ENCODE results near the gene GRM7.

Gene GRM7

GRCh38 chr3:7241584-7242302 is 380.8 kb downstream of the GRM7 start:
- no peak for DNase-seq (ENCODE audit: low read depth, low spot score)

- DNase-seq (ENCODE audit: low read depth, low spot score), result no peak
Measured at GRCh38 chr3:7242303-7242635, 381.4 kb downstream of the GRM7 start.

GRCh38 chr3:7249493-7250076 is 388.7 kb downstream of the GRM7 start:
- DNase-seq (ENCODE audit: low read depth, low spot score), result no peak

- no peak for DNase-seq (ENCODE audit: low read depth, low spot score)
Measured at GRCh38 chr3:7254251-7254650, 393.3 kb downstream of the GRM7 start.

DNA sequence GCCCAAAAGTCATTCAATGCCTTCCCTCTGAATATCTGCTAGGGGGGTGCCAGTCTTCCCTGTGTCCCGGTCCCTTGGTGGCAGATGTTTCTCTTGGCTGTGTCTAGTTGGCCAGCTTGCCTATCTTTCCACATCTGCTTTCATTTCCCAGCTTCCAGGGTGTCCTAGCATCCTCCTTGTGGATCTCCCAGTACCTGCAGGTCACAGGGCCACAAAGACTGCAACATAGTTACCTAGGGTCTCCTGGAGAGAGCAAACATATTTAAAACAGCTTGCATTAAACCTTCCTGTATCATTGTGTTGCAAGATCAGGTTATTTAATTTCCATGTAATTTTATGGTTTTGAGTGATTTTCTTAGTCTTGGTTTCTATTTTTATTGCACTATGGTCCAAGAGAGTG is 400.1 kb downstream of the GRM7 start:
- DNase-seq (ENCODE audit: low read depth, low spot score), result no peak

DNA sequence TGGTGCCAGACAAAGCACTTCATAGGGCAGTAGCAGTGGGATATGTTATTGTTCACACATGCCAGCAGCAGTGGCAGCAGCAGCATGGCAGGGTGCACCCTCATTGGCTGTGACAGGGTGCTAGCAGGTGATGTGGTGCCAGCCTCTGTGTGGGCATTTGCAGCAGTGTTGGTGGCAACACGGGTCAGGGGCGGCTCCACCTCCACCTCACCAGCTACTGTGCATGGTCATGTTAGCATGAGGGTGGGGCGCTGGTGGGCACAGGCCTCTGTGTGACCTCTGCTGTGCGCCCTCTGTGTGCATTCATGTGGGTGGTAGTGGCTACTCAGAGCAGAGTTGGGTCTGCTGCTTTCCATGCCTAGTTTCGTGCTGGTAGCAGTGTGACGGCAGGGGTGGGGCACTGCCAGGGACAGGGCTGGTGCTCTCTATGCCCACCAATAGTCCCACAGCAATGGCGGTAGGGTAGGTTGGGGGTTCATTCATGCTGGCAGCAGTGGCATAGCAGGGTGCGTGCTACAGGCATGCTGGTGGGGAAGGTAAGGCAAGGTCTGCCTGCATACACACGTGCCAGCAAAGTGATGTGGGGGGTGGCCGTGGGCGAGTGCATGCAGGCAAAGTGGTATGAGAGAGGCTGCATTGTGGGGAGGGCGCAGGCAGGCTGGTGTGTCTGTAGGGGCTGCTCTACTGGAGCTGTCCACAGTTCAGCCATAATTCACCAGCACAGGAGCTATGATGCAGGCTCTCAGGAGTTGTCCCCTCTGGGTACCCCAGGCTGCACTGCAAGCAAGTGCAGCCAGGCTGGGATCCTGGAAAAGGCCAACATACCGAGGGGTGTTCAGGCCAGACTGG is 402.7 kb downstream of the GRM7 start:
- DNase-seq (ENCODE audit: low read depth, low spot score), result no peak

- no peak for DNase-seq (ENCODE audit: low read depth, low spot score)
Measured at GRCh38 chr3:7264196-7264526, 403.2 kb downstream of the GRM7 start.

DNA sequence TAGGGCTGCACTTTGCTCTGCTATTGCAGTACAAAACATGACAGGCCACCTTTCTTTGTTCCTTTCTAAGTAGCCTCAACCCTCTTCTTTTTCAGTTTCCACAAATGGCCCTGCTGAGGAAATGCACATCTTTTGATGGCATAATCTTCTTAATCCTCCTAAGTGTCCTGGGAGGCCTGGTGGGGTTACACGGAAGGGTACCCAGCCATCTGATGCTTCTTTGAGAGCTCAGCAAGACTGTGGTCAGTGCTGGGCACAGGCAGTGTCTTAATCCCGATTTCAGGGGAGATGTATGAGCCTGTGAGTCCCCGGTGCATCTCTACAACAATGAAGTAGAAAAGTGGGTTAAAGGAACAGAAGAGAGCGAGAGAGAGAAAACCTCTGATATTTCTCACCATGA is 404.8 kb downstream of the GRM7 start:
- DNase-seq (ENCODE audit: low read depth, low spot score), result no peak

- DNase-seq (ENCODE audit: low read depth, low spot score), result no peak
Measured at GRCh38 chr3:7266551-7266950, 405.6 kb downstream of the GRM7 start.

- DNase-seq (ENCODE audit: low read depth, low spot score), result no peak
Measured at GRCh38 chr3:7270731-7271130, 409.8 kb downstream of the GRM7 start.

DNA sequence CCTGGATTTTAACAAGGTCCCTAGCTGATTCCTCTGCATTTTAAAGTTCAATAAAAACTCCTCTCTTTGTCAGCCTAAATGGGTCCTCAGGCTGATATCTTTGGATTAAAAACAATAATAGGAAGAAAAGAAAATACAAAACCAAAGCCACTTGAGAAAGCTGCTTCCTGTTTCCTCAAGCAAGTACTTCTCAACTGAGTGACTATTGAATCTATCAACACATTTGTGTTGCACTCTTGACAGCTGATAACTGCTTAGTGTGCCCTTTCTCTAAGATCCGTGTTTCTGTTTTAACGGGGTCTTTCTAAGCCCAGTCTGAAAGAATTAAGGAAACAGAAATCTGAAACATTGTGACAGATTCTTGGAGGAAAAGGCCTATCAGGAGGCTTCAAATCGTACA is 410.7 kb downstream of the GRM7 start:
- no peak for DNase-seq (ENCODE audit: low read depth, low spot score)

- DNase-seq (ENCODE audit: low read depth, low spot score), result no peak
Measured at GRCh38 chr3:7272203-7272602, 411.3 kb downstream of the GRM7 start.

- no peak for DNase-seq (ENCODE audit: low read depth, low spot score)
Measured at GRCh38 chr3:7275396-7275795, 414.5 kb downstream of the GRM7 start.

- DNase-seq (ENCODE audit: low read depth, low spot score), result no peak
Measured at GRCh38 chr3:7280318-7280717, 419.4 kb downstream of the GRM7 start.

- DNase-seq (ENCODE audit: low read depth, low spot score), result no peak
Measured at GRCh38 chr3:7282988-7283387, 422.1 kb downstream of the GRM7 start.

- DNase-seq (ENCODE audit: low read depth, low spot score), result no peak
Measured at GRCh38 chr3:7285505-7285904, 424.6 kb downstream of the GRM7 start.

DNA sequence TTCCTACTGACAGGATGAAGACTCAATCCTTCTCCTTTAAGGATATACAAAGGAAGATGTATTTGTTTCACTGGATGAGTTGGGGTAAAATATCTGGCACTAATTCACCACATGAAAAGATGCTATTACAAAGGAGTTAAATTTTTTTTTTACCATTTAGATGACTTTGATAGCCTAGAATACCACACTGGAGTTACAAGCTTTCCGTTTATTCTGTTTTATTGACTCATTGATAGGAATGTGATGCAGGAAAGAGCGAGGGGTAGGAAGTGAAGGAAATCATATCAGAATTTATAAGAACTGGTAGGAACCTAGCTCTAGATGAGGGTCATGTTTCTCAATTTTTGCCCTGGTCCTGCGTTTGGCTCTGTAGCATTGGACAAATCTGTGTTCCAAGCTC is 427.2 kb downstream of the GRM7 start:
- DNase-seq (ENCODE audit: low read depth, low spot score), result no peak

GRCh38 chr3:7289121-7289520 is 428.2 kb downstream of the GRM7 start:
- no peak for DNase-seq (ENCODE audit: low read depth, low spot score)

DNA sequence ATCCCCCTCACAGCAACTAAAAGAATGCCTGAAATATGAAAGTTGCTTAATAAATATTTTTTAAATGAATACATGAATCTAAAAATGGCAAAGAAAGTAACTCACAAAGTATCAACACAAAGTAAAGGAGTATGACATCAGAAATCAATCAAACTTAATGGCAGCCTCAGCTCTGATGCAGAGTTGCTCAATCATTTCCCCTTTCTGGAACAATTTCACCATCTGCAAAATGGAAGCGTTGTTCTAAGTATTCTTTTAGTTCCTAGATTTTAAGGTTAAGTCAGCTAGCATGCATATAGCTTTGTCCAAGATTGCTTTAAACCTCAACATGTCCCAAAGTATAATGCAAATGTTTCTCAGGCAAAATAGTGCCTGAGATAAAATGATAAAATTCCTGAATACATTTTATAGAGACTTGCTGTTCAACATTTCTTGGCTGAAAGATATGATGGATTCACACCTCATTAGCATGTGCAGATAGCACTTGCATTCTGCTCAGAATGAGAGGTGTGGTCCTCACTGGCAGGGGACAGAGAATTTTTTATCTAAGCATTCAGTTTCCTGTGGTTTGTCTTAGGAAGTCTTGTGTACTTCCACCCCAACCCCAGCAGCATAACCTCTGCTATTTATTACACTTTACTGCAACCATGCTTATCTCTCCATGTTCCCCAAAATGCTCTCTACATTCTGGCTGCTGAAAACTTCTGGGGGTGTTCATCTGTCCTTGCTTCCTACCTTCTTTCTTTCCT is 429.3 kb downstream of the GRM7 start:
- DNase-seq (ENCODE audit: low read depth, low spot score), result no peak

DNA sequence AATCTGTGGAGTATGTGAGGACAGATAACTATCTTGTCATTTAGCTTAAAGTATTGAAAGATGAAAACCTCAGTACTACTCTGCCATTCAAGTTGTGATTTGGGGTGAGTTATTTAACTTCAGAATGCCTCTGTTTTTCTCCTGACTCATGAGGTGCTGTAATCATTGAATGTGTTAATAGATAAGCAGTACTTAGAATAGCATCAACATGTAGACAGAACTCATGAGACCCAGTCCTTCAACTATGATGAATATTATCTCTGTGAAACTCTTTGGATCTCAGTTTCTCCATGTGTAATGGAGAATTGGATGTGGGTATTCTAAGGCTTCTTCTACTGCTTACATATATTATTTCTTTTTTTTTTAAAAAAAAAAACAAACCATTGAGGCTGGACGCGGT is 431.4 kb downstream of the GRM7 start:
- DNase-seq (ENCODE audit: low read depth, low spot score), result no peak

DNA sequence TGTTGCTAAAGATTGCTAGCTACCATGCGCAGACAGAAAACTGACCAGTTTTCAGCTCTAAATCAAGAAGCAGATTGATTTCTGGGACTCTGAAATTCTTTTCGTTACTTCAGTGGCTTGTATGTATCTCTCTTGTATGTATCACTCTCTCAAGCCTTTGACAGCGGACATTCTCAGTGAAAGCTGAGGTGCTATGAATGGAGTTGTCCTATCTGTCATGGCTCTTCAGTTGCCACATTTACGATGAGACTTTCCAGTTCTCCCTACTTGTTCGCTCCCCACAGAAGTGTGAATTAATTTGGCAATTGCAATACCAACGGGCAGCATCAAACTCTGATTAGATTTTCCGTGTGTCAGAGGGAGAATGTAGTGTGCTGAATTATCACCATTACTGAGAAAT is 432.4 kb downstream of the GRM7 start:
- no peak for DNase-seq (ENCODE audit: low read depth, low spot score)

DNA sequence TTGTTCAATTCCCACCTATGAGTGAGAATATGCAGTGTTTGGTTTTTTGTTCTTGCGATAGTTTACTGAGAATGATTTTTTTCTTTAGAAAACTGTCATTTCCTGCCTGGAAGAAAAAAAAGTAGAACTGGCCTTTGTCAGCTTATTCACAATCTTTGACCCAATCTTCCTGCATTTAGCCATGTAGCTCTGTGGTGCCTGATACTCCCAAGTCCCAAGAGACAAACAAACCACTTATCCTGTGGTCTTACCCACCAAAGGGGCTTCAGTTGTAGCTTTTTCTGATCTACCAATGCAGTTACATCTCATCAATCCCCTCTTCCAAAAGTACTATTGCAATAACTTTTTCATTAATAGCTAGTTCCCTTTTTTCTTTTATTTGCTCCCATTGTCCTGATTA is 444.6 kb downstream of the GRM7 start:
- no peak for DNase-seq (ENCODE audit: low read depth, low spot score)

Data from activated CD4-positive, CD25-positive, alpha-beta regulatory T cell treated with anti-CD3 and anti-CD28 coated beads, Interleukin-2, amount 50 U/mL, for 16 hours (primary cell).